Brain microvascular endothelial cell (primary cell): ENCODE results near the gene BRSK1.

Source experiments
- DNase-seq: peaks from one replicate; pipeline ENCODE4 v3.0.0-alpha.2; 2020
- H3K27ac ChIP-seq: fragments of 250-450 bp; sonication (Bioruptor Pico); 2 replicates; pipeline ENCODE4 v1.5.1; 2020; ENCODE audit warnings: mild to moderate bottlenecking, moderate library complexity
- H3K27me3 ChIP-seq: fragments of 250-450 bp; sonication (Bioruptor Pico); replicated peaks from 2 replicates; pipeline ENCODE4 v1.5.1; 2020; ENCODE audit warnings: mild to moderate bottlenecking
- H3K36me3 ChIP-seq: fragments of 250-450 bp; sonication (Bioruptor Pico); replicated peaks from 2 replicates; pipeline ENCODE4 v1.5.1; 2020; ENCODE audit warnings: mild to moderate bottlenecking
- H3K4me3 ChIP-seq: 2 replicates; pipeline ENCODE4 v1.5.1; 2011; ENCODE audit warnings: low read depth, mild to moderate bottlenecking, control low read depth, low read length, moderate library complexity
- in situ Hi-C: cut with HindIII; loops from 2 replicates; pipeline ENCODE4 v1.10.0; 2017; ENCODE audit warnings: low sequenced_read_pairs, low pct_ligation_motif_present
- TF ChIP-seq, protein P1 (sequence below): IDR thresholded peaks from 2 replicates; pipeline ENCODE4 v1.5.1; 2011; ENCODE audit warnings: low read depth, mild to moderate bottlenecking, moderate library complexity, low read length, control low read depth, inconsistent platforms; ENCODE audit errors: missing control alignments

The BRSK1 gene

DNA sequence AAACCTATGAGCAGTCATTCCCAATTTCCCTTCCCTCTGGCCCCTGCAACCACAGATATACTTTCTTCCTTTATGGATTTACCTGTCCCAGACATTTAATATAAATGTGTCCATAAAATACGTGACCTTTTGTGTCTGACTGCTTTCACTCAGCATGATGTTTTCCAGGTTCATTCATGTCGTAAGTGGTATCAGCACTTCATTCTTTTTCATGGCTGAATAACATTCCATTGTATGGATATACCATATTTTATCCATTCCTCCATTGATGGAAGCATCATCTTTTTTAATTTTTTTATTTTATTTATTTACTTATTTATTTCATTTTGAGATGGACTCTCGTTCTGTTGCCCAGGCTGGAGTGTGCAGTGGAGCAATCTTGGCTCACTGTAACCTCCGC, 17.0 kb upstream of the BRSK1 start:
- in situ Hi-C loops: no loop called here
- H3K27me3 ChIP-seq: no peaks in the 10 kb centered on the region
- DNase-seq: no peak
- TF ChIP-seq, protein P1, sequence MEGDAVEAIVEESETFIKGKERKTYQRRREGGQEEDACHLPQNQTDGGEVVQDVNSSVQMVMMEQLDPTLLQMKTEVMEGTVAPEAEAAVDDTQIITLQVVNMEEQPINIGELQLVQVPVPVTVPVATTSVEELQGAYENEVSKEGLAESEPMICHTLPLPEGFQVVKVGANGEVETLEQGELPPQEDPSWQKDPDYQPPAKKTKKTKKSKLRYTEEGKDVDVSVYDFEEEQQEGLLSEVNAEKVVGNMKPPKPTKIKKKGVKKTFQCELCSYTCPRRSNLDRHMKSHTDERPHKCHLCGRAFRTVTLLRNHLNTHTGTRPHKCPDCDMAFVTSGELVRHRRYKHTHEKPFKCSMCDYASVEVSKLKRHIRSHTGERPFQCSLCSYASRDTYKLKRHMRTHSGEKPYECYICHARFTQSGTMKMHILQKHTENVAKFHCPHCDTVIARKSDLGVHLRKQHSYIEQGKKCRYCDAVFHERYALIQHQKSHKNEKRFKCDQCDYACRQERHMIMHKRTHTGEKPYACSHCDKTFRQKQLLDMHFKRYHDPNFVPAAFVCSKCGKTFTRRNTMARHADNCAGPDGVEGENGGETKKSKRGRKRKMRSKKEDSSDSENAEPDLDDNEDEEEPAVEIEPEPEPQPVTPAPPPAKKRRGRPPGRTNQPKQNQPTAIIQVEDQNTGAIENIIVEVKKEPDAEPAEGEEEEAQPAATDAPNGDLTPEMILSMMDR: no peak
- no peak overlapping the region for H3K27ac ChIP-seq
- no peaks in the 10 kb centered on the region for H3K36me3 ChIP-seq
- H3K4me3 ChIP-seq: no peak overlapping the region

DNA sequence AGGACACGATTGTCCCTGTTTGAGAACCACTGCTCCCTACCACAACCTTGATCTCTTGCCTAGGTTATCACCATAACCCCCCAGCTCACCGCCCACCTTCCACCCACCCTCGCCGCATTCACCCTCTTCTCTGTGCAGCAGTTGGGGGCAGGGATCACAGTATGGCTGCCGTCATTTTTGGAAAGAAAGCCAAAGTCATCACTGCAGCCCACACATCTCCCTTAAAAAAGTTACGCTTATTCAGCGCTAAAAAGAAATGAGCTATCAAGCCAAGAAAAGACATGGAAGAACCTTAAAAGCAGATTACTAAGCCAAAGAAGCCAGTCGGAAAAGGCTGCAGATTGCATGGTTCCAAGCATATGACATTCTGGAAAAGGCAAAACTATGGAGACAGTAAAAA, 14.5 kb upstream of the BRSK1 start:
- H3K27me3 ChIP-seq: no peaks in the 10 kb centered on the region
- no peak overlapping the region for H3K4me3 ChIP-seq
- in situ Hi-C loops: no loop called here
- TF ChIP-seq, protein P1: no peak
- H3K27ac ChIP-seq: no peak overlapping the region
- no peak for DNase-seq
- H3K36me3 ChIP-seq: peaks cover 10% of the 10 kb centered on the region

DNA sequence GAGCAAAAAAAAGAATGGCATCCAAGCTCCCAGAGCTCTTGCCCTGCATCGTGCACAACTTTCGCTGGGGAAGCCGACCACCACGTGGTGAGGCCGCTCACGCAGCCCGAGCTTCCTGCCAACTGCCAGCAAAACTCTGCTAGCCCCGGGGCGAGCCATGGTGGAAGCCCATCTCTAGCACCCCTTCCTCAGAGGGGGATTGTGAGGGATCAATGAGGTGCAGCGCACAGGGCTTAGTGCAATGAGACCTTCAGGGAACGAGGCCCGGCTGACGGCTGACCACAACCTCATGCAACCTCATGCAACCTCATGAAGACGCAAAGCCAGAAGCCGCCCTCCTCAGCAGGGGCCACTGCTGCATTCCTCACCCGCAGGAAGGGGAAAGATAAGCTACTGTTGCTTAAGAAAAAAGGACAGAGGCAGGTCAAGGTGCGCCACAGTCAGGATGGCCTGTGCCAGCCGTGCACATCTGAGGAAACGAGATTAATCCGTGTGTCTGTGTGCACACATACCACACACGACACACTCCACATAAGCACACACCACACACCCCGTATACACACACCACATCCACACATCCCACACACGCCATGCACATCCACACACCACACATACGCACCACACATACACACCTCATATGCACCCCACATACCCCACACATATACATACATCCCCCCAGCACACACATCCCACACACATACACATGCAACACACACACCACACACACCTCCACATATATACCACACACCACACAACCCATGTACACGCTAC, 13.4 kb upstream of the BRSK1 start:
- in situ Hi-C loops: no loop called here
- Histone ChIP-seq H3K27me3 (no peaks in the 10 kb centered on the region), H3K4me3 (no peak overlapping the region), H3K27ac (no peak overlapping the region), H3K36me3 (peaks cover 10% of the 10 kb centered on the region)
- TF ChIP-seq, protein P1: no peak
- DNase-seq: no peak

DNA sequence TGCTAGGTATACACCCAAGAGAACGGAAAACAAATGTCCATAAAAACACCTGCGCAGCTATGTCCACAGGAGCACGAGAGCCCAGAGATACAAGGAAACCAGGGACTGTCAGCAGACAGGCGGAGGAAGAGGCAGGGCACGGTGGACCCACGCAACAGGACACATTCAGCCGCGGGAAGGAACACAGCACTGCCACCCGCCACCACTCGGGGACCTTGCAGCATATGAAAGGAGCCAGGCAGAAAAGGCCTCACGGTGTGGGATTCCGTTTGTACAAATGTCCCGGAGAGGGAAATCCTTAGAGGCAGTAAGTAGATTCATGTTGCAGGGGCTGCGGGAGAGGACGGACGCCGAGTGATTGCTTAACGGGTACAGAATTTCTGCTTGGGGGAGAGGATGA, 11.7 kb upstream of the BRSK1 start:
- H3K27me3 ChIP-seq: no peaks in the 10 kb centered on the region
- in situ Hi-C loops: no loop called here

DNA sequence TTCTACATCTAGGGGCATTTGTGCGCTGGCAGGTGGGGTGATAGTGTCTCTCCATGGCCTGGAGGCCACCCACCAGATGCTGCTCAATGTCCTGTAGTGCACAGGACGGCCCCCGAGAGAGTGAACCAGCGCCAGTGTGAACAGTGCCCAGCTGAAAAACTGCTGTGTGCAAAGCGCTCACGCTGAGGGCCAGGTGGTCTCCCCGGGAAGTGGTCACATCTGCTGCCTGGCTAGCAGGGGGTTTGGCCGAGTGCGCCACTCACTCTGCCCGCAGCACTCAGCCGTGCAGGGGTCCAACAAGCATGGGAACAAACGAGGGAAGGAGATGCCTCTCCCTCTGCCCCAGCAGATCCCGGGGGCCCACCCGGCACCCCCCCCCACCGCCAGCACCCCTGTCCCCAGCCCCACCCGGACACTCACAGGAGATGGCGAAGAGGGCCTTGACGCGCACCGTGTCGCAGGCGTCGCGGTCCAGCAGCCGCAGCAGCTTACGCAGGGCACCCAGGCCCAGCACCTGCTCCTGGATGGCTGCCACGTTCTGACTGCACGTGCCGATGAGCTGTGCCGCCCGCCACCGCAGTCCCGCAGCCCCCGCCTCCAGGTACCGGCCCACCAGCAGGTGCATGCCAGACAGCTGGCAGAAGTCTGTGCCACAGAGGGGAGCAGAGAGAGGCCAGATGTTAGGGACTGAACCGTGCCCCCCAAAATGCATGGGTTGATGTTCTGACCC, 9.7 kb upstream of the BRSK1 start:
- Histone ChIP-seq H3K36me3 (peaks cover 16% of the 10 kb centered on the region), H3K4me3 (no peak overlapping the region), H3K27ac (no peak overlapping the region), H3K27me3 (no peaks in the 10 kb centered on the region)
- TF ChIP-seq, protein P1: no peak
- in situ Hi-C loops: no loop called here
- DNase-seq: no peak

More for the DNA sequence above, 11.7 kb upstream of the BRSK1 start:
- Histone ChIP-seq H3K27ac (no peak overlapping the region), H3K4me3 (no peak overlapping the region), H3K36me3 (peaks cover 11% of the 10 kb centered on the region)
- TF ChIP-seq, protein P1: no peak
- DNase-seq: no peak
